Type B pancreatic cell (in vitro differentiated cells): ENCODE measurements around the gene RPS3. TPM values are rescaled to one million over a fixed set of nuclear protein-coding genes. Genes with fewer than 3 reads are reported as not detected.

Experiments
- DNase-seq: peaks from one replicate; pipeline ENCODE4 v3.0.0; 2021; ENCODE audit warnings: mixed read lengths; ENCODE audit not compliant: unreplicated experiment; ENCODE audit errors: extremely low spot score
- H3K27ac Mint-ChIP-seq: 2 replicates; pipeline ENCODE4 v1.8.0; 2021; ENCODE audit warnings: mild to moderate bottlenecking, mixed read lengths
- H3K27me3 Mint-ChIP-seq: 2 replicates; pipeline ENCODE4 v1.8.0; 2021; ENCODE audit warnings: mixed read lengths
- H3K36me3 Mint-ChIP-seq: 2 replicates; pipeline ENCODE4 v1.8.0; 2021; ENCODE audit warnings: mixed read lengths
- H3K4me1 Mint-ChIP-seq: one replicate; pipeline ENCODE4 v1.8.0; 2021; ENCODE audit warnings: mixed read lengths; ENCODE audit not compliant: unreplicated experiment
- H3K4me3 Mint-ChIP-seq: 2 replicates; pipeline ENCODE4 v1.8.0; 2021; ENCODE audit warnings: mild to moderate bottlenecking, mixed read lengths
- H3K9me3 Mint-ChIP-seq: 2 replicates; pipeline ENCODE4 v1.8.0; 2021; ENCODE audit warnings: mixed read lengths
- CTCF ChIP-seq: fragments of 200-600 bp; sonication (generic); conservative IDR thresholded peaks from 2 replicates; pipeline ENCODE4 v1.5.0; 2021; ENCODE audit warnings: antibody characterized with exemption, mild to moderate bottlenecking
- total RNA-seq: library from RNA; stranded (reverse); gene quantifications from 2 replicates; pipeline ENCODE4 v1.2.1, GENCODE V29; 2021; ENCODE audit warnings: low replicate concordance

RPS3 gene
- total RNA-seq, 1 donor from 2014 or later, result 3,442 TPM

- no peaks in the 10 kb centered on the region for H3K36me3 Mint-ChIP-seq
- no peaks in the 10 kb centered on the region for H3K9me3 Mint-ChIP-seq
- H3K27me3 Mint-ChIP-seq, result peaks cover 4% of the 10 kb centered on the region
- no peak for TF ChIP-seq CTCF
- peaks cover 12% of the 10 kb centered on the region for H3K4me1 Mint-ChIP-seq
- DNase-seq, result no peak
- H3K27ac Mint-ChIP-seq, result no peak overlapping the region
- H3K4me3 Mint-ChIP-seq, result no peak overlapping the region
Observed at GRCh38 chr11:75441804-75442132, 42.5 kb downstream of the RPS3 start.

- H3K4me3 Mint-ChIP-seq, result no peak overlapping the region
- H3K27ac Mint-ChIP-seq, result no peak overlapping the region
- no peak for TF ChIP-seq CTCF
- no peaks in the 10 kb centered on the region for H3K36me3 Mint-ChIP-seq
- no peaks in the 10 kb centered on the region for H3K9me3 Mint-ChIP-seq
- peaks cover 4% of the 10 kb centered on the region for H3K27me3 Mint-ChIP-seq
- H3K4me1 Mint-ChIP-seq, result peaks cover 12% of the 10 kb centered on the region
- DNase-seq, result no peak
Observed at GRCh38 chr11:75442161-75442885, 43.0 kb downstream of the RPS3 start.

GRCh38 chr11:75443043-75443442, 43.7 kb downstream of the RPS3 start:
- Mint-ChIP-seq H3K36me3 (no peaks in the 10 kb centered on the region), H3K27me3 (peaks cover 4% of the 10 kb centered on the region), H3K4me3 (no peak overlapping the region), H3K27ac (no peak overlapping the region), H3K4me1 (peaks cover 12% of the 10 kb centered on the region), H3K9me3 (no peaks in the 10 kb centered on the region)
- no peak for DNase-seq
- no peak for TF ChIP-seq CTCF

DNA sequence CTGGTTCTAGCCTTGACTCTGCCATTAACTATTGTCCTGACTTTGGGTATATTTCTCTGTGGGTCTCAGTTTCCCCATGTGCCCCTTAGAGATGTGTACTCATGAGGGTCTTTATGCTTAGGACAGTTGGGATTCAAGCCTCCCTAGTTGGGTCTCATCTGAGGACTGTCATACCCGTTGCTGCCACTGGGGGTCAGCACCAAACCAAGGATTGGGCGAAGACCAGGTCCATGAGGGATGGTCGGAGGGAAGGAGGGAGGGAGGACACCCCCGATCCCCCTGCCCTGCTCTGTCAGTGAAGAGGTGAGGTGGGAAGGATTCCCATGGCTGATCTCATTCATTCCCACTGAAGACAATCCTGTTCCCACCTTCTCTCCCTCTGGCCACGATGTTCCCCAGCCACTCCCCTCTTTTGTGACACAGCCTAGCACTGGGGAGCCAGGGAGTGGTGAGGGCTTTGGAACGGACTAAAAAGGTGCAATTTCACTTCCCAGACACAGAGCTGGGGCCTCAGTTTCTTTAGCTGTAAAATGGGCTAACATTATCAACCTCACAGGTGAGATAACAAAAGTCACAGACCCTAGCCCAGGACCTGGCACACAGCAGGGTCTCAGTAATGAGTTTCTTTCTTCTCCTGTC, 46.1 kb downstream of the RPS3 start:
- H3K27me3 Mint-ChIP-seq, result peaks cover 4% of the 10 kb centered on the region
- H3K36me3 Mint-ChIP-seq, result no peaks in the 10 kb centered on the region
- peak; percentile 97 for TF ChIP-seq CTCF
- H3K9me3 Mint-ChIP-seq, result no peaks in the 10 kb centered on the region
- H3K27ac Mint-ChIP-seq, result no peak overlapping the region
- no peak overlapping the region for H3K4me3 Mint-ChIP-seq
- H3K4me1 Mint-ChIP-seq, result peaks cover 12% of the 10 kb centered on the region
- peak; percentile 85 for DNase-seq

DNA sequence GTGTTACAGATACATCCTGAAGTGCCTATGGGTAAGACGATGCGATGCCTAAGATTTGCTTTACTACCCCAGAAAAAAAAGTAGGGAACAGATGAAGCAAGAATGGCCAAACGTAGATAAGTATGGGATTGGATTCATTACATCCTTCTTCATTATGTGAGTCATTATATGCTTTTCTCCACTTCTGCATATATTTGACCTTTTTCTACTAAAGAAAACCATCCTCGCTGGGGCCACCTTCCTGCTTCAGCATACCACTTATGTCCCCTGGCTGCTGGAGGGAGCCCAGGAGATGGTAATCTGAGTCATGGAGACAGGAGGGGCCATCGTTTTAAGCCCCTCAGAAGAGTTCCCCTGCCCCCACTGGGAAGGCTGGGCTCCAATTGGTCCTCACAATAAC, 48.1 kb downstream of the RPS3 start:
- no peak for TF ChIP-seq CTCF
- peaks cover 7% of the 10 kb centered on the region for H3K27me3 Mint-ChIP-seq
- no peak overlapping the region for H3K4me3 Mint-ChIP-seq
- no peak overlapping the region for H3K27ac Mint-ChIP-seq
- no peaks in the 10 kb centered on the region for H3K9me3 Mint-ChIP-seq
- no peak for DNase-seq
- H3K4me1 Mint-ChIP-seq, result peaks cover 8% of the 10 kb centered on the region
- H3K36me3 Mint-ChIP-seq, result no peaks in the 10 kb centered on the region
